Gastroesophageal sphincter (tissue), 3 donors: ENCODE data around the gene HMX2.

Experiments
- CTCF ChIP-seq, 4 experiments: fragments of 200-600 bp in 2 of 4; fragments of 450-650 bp in 2 of 4; sonication (generic) in 1 of 4; IDR thresholded peaks; one replicate each; pipeline ENCODE4 v1.5.1; 2017 to 2019; ENCODE audit warnings: antibody characterized with exemption in 4 of 4, mild to moderate bottlenecking in 2 of 4, moderate library complexity in 2 of 4
- EP300 ChIP-seq: sonication (generic); formaldehyde crosslinking; IDR thresholded peaks from one replicate; pipeline ENCODE4 v1.6.1; 2017; ENCODE audit warnings: antibody characterized with exemption, mild to moderate bottlenecking
- POLR2A ChIP-seq, 2 donors: fragments of 450-650 bp; IDR thresholded peaks; one replicate each; pipeline ENCODE4 v1.6.1; 2017; ENCODE audit warnings: antibody characterized with exemption in 2 of 2, mild to moderate bottlenecking in 2 of 2, moderate library complexity in 1 of 2
- POLR2AphosphoS5 ChIP-seq: sonication (generic); formaldehyde crosslinking; IDR thresholded peaks from one replicate; pipeline ENCODE4 v1.6.1; 2017; ENCODE audit warnings: antibody characterized with exemption

GRCh38 chr10:123143825-123144168 is 4.1 kb upstream of the HMX2 start:
- TF ChIP-seq CTCF (IDR thresholded peaks at IDR 0.05), result no peak
- no peak for TF ChIP-seq POLR2A (IDR thresholded peaks at IDR 0.05)
- TF ChIP-seq POLR2AphosphoS5, result no peak
- TF ChIP-seq EP300, result no peak
